HepG2 (cell line): ENCODE measurements around the gene PTPRQ. TPM values are rescaled to one million over a fixed set of nuclear protein-coding genes. Genes with fewer than 3 reads are reported as not detected.

Experiments
- ATAC-seq: fragments of 200-7000 bp; cut with Tn5 transposase; 3 replicates; pipeline ENCODE4 v1.9.1; 2020; ENCODE audit warnings: mild to moderate bottlenecking, moderate library complexity
- BruUV-seq: library from RNA; stranded (reverse); fragments of 400-500 nt; replicated peaks from 2 replicates; lab custom pipeline; 2021; lab: Mats Ljungman, UMichigan
- CTCF ChIA-PET: fragments of 300-600 bp; formaldehyde crosslinking; extraction: SDS; loops from one replicate; lab custom pipeline; 2021; ENCODE audit warnings: low total read pairs, inconsistent platforms, low intra/inter-chr PET ratio; lab: Yijun Ruan, JAX
- POLR2A ChIA-PET: fragments of 350-600 bp; sonication (Branson Sonifier 250); formaldehyde crosslinking; loops from one replicate; lab custom pipeline; 2020; ENCODE audit warnings: antibody characterized with exemption, inconsistent platforms; lab: Yijun Ruan, JAX
- DNase-seq: peaks from one replicate; pipeline ENCODE4 v3.0.0-alpha.2; 2015; ENCODE audit warnings: low spot score
- FAIRE-seq: peaks from 3 replicates; lab custom pipeline; 2011; peaks lifted over from hg19 to GRCh38; lab: Jason Lieb, UNC
- H2AFZ ChIP-seq: one replicate; pipeline ENCODE4 v1.6.1; 2011; ENCODE audit warnings: low read length, inconsistent platforms
- H3K27ac ChIP-seq: fragments of 300-600 bp; 3 replicates; pipeline ENCODE4 v1.8.0; 2011; ENCODE audit warnings: mixed run types, mild to moderate bottlenecking, mixed read lengths, low read length, inconsistent platforms; ENCODE audit not compliant: insufficient read depth; ENCODE audit errors: extremely low read length
- H3K27me3 ChIP-seq, 2 experiments: fragments of 200-600 bp in 1 of 2; 2 replicates in 1 of 2; 3 replicates in 1 of 2; pipeline versions ENCODE4 v1.6.0 to v1.8.0; 2011; ENCODE audit warnings: low read length in 2 of 2, mild to moderate bottlenecking in 2 of 2, moderate library complexity in 2 of 2, inconsistent platforms in 1 of 2; ENCODE audit not compliant: insufficient read depth in 2 of 2, control insufficient read depth in 1 of 2
- H3K36me3 ChIP-seq, 2 experiments: fragments of 200-600 bp in 1 of 2; replicated peaks in 1 of 2; 2 replicates in 1 of 2; 3 replicates in 1 of 2; pipeline versions ENCODE4 v1.5.1 to v1.8.0; 2011; ENCODE audit warnings: low read length in 2 of 2, inconsistent platforms in 1 of 2; ENCODE audit not compliant: insufficient read depth in 2 of 2, control insufficient read depth in 1 of 2
- H3K4me1 ChIP-seq: 2 replicates; pipeline ENCODE4 v1.5.1; 2012; ENCODE audit warnings: low read length, inconsistent platforms; ENCODE audit not compliant: insufficient read depth
- H3K4me2 ChIP-seq: 2 replicates; pipeline ENCODE4 v1.6.0; 2011; ENCODE audit warnings: low read depth, low read length, inconsistent platforms
- H3K4me3 ChIP-seq, 3 experiments: fragments of 200-600 bp in 1 of 3; sonication (generic), shearing (Covaris generic) in 1 of 3; replicated peaks in 1 of 3; 2 replicates each; pipeline ENCODE4 v1.5.1; 2011 to 2016; ENCODE audit warnings: low read length in 3 of 3, inconsistent platforms in 2 of 3, low read depth in 2 of 3, mild to moderate bottlenecking in 2 of 3, control low read depth in 1 of 3, mixed read lengths in 1 of 3; ENCODE audit not compliant: insufficient read depth in 1 of 3
- H3K79me2 ChIP-seq: one replicate; pipeline ENCODE4 v1.6.1; 2011; ENCODE audit warnings: low read length, inconsistent platforms; ENCODE audit not compliant: insufficient read depth
- H3K9ac ChIP-seq: 2 replicates; pipeline ENCODE4 v1.6.0; 2011; ENCODE audit warnings: mild to moderate bottlenecking, low read depth, low read length, inconsistent platforms; ENCODE audit not compliant: insufficient read depth
- H3K9me3 ChIP-seq: 2 replicates; pipeline ENCODE4 v1.5.1; 2012; ENCODE audit warnings: mild to moderate bottlenecking, low read length
- H4K20me1 ChIP-seq: 2 replicates; pipeline ENCODE4 v1.6.0; 2011; ENCODE audit warnings: inconsistent platforms, mild to moderate bottlenecking, low read length, moderate library complexity; ENCODE audit not compliant: insufficient read depth
- FOXK1 ChIP-seq: sonication (generic); formaldehyde crosslinking; IDR thresholded peaks from 2 replicates; pipeline ENCODE4 v1.4.0; 2020; ENCODE audit warnings: low read depth, missing genetic modification reagents, borderline replicate concordance
- HHEX ChIP-seq: IDR thresholded peaks from 2 replicates; pipeline ENCODE4 v1.6.1; 2016; ENCODE audit warnings: control low read depth
- PRPF4 ChIP-seq: fragments of 200-400 bp; formaldehyde crosslinking; IDR thresholded peaks from 2 replicates; pipeline ENCODE4 v1.6.1; 2016; ENCODE audit warnings: low read length, low read depth; ENCODE audit not compliant: poor library complexity, severe bottlenecking
- SKI ChIP-seq: fragments of 450-650 bp; IDR thresholded peaks from one replicate; pipeline ENCODE4 v1.6.1; 2018; ENCODE audit warnings: mild to moderate bottlenecking; ENCODE audit not compliant: partially characterized antibody
- SPEN ChIP-seq: sonication (generic); formaldehyde crosslinking; IDR thresholded peaks from 2 replicates; pipeline ENCODE4 v1.5.1; 2020; ENCODE audit warnings: low read depth, mild to moderate bottlenecking, missing genetic modification reagents
- ZNF260 ChIP-seq: sonication (generic); formaldehyde crosslinking; IDR thresholded peaks from 2 replicates; pipeline ENCODE4 v1.4.0; 2020; ENCODE audit warnings: missing genetic modification reagents, low read depth, mild to moderate bottlenecking, borderline replicate concordance
- ZNF570 ChIP-seq: sonication (generic); formaldehyde crosslinking; IDR thresholded peaks from 2 replicates; pipeline ENCODE4 v1.4.0; 2020; ENCODE audit warnings: mild to moderate bottlenecking, missing genetic modification reagents, borderline replicate concordance
- WGBS: methylation state at CpG from one replicate; pipeline ENCODE4 v1.1.6; 2017; ENCODE audit warnings: low lambda C conversion rate; 5-methylcytosine and 5-hydroxymethylcytosine counted together
- in situ Hi-C: cut with HindIII; loops from 2 replicates; pipeline ENCODE4 v1.10.0; 2017; ENCODE audit warnings: low pct_unique_long_range_greater_than_20kb; ENCODE audit not compliant: extremely low pct_ligation_motif_present
- intact Hi-C: fragments of 100-400 bp; cut with micrococcal nuclease; formaldehyde crosslinking; loops from one replicate; pipeline ENCODE4 v1.10.0; 2022; ENCODE audit not compliant: unreplicated experiment
- polyA plus RNA-seq, 8 experiments: library from polyadenylated mRNA; depleted of rRNA in 3 of 8; stranded (reverse) in 7 of 8; unstranded in 1 of 8; fragments of >200 nt; fragmentation: Illumina TruSeq in 4 of 8; extraction: Trizol in 4 of 8; gene quantifications; 2 replicates each; pipeline versions ENCODE4 v1.2.1 to v1.2.3, GENCODE V29; 2011 to 2016; ENCODE audit warnings: low read depth in 4 of 8, missing spikeins in 1 of 8, mixed read lengths in 1 of 8; ENCODE audit not compliant: insufficient read depth in 1 of 8
- total RNA-seq, 5 experiments: library from RNA; depleted of rRNA; stranded (reverse); fragments of >200 nt; fragmentation: Illumina TruSeq; extraction: Trizol; gene quantifications; 2 replicates each; pipeline ENCODE4 v1.2.3, GENCODE V29; 2016; ENCODE audit warnings: low read depth in 1 of 5
- TF ChIP-seq, protein P1 (sequence below): sonication (generic); formaldehyde crosslinking; IDR thresholded peaks from 2 replicates; pipeline ENCODE4 v1.4.0; 2020; ENCODE audit warnings: missing genetic modification reagents
- TF ChIP-seq, protein P2 (sequence below): sonication (generic); formaldehyde crosslinking; IDR thresholded peaks from 2 replicates; pipeline ENCODE4 v1.8.1; 2023; ENCODE audit warnings: missing genetic modification reagents, mild to moderate bottlenecking, borderline replicate concordance
- TF ChIP-seq, protein P3 (sequence below): sonication (generic); formaldehyde crosslinking; IDR thresholded peaks from 2 replicates; pipeline ENCODE4 v1.8.1; 2023; ENCODE audit warnings: missing genetic modification reagents, inconsistent platforms, borderline replicate concordance
- TF ChIP-seq, protein P4 (sequence below): sonication (generic); formaldehyde crosslinking; IDR thresholded peaks from 2 replicates; pipeline ENCODE4 v1.5.0; 2020; ENCODE audit warnings: missing genetic modification reagents
- TF ChIP-seq, protein P5 (sequence below): sonication (generic); formaldehyde crosslinking; IDR thresholded peaks from 2 replicates; pipeline ENCODE4 v1.4.0; 2020; ENCODE audit warnings: missing genetic modification reagents
- TF ChIP-seq, protein P6 (sequence below): sonication (generic); formaldehyde crosslinking; IDR thresholded peaks from 2 replicates; pipeline ENCODE4 v1.4.0; 2020; ENCODE audit warnings: missing genetic modification reagents, borderline replicate concordance

The PTPRQ gene
- total and polyA plus RNA-seq, 2 of the 13 experiments (the other 11 are each of a cell fraction or from before 2014, with no cell fraction given) = not detected

DNA sequence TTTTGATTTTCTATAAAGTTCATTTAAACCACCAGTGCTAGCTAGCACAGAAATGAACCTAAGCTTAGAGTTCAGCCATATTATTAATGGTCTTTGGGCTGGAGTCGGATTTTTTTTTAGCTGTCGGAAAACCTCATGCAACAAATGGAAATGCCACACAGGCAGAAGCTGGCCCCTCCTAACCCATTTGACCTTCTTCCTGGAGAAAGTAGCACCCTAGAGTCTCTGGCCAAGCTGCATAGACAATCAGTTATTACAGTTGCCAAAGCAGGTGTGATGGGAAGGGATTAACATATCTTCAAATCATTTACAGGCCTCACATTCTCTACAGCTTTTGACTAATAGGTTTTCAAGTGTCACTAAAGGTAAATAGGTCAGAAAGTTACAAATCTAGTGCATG, 49.4 kb downstream of the PTPRQ start:
- DNase-seq = no peak
- H4K20me1 ChIP-seq = no peaks in the 10 kb centered on the region
- H3K79me2 ChIP-seq = no peaks in the 10 kb centered on the region
- no peak overlapping the region for H2AFZ ChIP-seq
- no peaks in the 10 kb centered on the region for H3K36me3 ChIP-seq
- in situ Hi-C loops = no loop called here
- no peaks in the 10 kb centered on the region for H3K4me1 ChIP-seq
- ChIA-PET CTCF (no interaction called here), POLR2A (no interaction called here)
- no peaks in the 10 kb centered on the region for H3K27me3 ChIP-seq
- FAIRE-seq = no peak
- TF ChIP-seq PRPF4 (no peak), ZNF570 (CRISPR knock-in tag) (no peak), FOXK1 (no peak), SKI (no peak), SPEN (CRISPR knock-in tag) (no peak), HHEX (no peak), ZNF260 (CRISPR knock-in tag) (no peak)
- TF ChIP-seq, protein P1, sequence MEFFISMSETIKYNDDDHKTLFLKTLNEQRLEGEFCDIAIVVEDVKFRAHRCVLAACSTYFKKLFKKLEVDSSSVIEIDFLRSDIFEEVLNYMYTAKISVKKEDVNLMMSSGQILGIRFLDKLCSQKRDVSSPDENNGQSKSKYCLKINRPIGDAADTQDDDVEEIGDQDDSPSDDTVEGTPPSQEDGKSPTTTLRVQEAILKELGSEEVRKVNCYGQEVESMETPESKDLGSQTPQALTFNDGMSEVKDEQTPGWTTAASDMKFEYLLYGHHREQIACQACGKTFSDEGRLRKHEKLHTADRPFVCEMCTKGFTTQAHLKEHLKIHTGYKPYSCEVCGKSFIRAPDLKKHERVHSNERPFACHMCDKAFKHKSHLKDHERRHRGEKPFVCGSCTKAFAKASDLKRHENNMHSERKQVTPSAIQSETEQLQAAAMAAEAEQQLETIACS = no peak
- TF ChIP-seq, protein P2, sequence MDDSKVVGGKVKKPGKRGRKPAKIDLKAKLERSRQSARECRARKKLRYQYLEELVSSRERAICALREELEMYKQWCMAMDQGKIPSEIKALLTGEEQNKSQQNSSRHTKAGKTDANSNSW (CRISPR knock-in tag) = no peak
- TF ChIP-seq, protein P3, sequence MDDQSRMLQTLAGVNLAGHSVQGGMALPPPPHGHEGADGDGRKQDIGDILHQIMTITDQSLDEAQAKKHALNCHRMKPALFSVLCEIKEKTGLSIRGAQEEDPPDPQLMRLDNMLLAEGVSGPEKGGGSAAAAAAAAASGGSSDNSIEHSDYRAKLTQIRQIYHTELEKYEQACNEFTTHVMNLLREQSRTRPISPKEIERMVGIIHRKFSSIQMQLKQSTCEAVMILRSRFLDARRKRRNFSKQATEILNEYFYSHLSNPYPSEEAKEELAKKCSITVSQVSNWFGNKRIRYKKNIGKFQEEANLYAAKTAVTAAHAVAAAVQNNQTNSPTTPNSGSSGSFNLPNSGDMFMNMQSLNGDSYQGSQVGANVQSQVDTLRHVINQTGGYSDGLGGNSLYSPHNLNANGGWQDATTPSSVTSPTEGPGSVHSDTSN (CRISPR knock-in tag) = no peak
- TF ChIP-seq, protein P4, sequence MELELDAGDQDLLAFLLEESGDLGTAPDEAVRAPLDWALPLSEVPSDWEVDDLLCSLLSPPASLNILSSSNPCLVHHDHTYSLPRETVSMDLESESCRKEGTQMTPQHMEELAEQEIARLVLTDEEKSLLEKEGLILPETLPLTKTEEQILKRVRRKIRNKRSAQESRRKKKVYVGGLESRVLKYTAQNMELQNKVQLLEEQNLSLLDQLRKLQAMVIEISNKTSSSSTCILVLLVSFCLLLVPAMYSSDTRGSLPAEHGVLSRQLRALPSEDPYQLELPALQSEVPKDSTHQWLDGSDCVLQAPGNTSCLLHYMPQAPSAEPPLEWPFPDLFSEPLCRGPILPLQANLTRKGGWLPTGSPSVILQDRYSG = no peak
- TF ChIP-seq, protein P5, sequence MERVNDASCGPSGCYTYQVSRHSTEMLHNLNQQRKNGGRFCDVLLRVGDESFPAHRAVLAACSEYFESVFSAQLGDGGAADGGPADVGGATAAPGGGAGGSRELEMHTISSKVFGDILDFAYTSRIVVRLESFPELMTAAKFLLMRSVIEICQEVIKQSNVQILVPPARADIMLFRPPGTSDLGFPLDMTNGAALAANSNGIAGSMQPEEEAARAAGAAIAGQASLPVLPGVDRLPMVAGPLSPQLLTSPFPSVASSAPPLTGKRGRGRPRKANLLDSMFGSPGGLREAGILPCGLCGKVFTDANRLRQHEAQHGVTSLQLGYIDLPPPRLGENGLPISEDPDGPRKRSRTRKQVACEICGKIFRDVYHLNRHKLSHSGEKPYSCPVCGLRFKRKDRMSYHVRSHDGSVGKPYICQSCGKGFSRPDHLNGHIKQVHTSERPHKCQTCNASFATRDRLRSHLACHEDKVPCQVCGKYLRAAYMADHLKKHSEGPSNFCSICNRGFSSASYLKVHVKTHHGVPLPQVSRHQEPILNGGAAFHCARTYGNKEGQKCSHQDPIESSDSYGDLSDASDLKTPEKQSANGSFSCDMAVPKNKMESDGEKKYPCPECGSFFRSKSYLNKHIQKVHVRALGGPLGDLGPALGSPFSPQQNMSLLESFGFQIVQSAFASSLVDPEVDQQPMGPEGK (CRISPR knock-in tag) = no peak
- TF ChIP-seq, protein P6, sequence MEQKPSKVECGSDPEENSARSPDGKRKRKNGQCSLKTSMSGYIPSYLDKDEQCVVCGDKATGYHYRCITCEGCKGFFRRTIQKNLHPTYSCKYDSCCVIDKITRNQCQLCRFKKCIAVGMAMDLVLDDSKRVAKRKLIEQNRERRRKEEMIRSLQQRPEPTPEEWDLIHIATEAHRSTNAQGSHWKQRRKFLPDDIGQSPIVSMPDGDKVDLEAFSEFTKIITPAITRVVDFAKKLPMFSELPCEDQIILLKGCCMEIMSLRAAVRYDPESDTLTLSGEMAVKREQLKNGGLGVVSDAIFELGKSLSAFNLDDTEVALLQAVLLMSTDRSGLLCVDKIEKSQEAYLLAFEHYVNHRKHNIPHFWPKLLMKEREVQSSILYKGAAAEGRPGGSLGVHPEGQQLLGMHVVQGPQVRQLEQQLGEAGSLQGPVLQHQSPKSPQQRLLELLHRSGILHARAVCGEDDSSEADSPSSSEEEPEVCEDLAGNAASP (CRISPR knock-in tag) = no peak
- whole genome bisulfite sequencing = 100% methylated on average over 1 of the region's 2 CpGs
- intact Hi-C loops = no loop called here
- H3K4me2 ChIP-seq = no peak overlapping the region
- no peak overlapping the region for H3K27ac ChIP-seq
- no TSS peak for BruUV-seq
- no peak overlapping the region for H3K9ac ChIP-seq
- no peak for ATAC-seq
- H3K9me3 ChIP-seq = no peaks in the 10 kb centered on the region
- H3K4me3 ChIP-seq = no peak overlapping the region
